Left lung (tissue), 10 donors: ENCODE measurements around the gene EXOSC7. TPM values are rescaled to one million over a fixed set of nuclear protein-coding genes. Genes with fewer than 3 reads are reported as not detected.
A peak's percentile ranks its signal among the peaks of the same experiment; 100 is the strongest.
"Not testable (repeated sequence)": the region's sequence is repeated elsewhere in the genome, so short reads cannot be mapped to it uniquely, and the experiment has no call there.

Experiments used
- ATAC-seq: fragments of 200-7000 bp; cut with Tn5 transposase; one replicate; pipeline ENCODE4 v1.9.1; 2020; ENCODE audit warnings: moderate library complexity
- DNase-seq, 4 donors: peaks; one replicate each; pipeline ENCODE4 v3.0.0-alpha.2; 2013 to 2020
- H3K27ac ChIP-seq, 2 donors: fragments of 200-600 bp; sonication (generic) in 1 of 2; one replicate each; pipeline versions ENCODE4 v1.5.0 to v1.8.0; 2020 to 2021
- H3K27me3 ChIP-seq, 2 donors: fragments of 200-600 bp; sonication (generic) in 1 of 2; one replicate each; pipeline versions ENCODE4 v1.5.0 to v1.8.0; 2020 to 2021
- H3K36me3 ChIP-seq, 2 donors: fragments of 200-600 bp; sonication (generic) in 1 of 2; one replicate each; pipeline versions ENCODE4 v1.5.0 to v1.8.0; 2020 to 2021
- H3K4me1 ChIP-seq, 2 donors: fragments of 200-600 bp; one replicate each; pipeline ENCODE4 v1.8.0; 2021
- H3K4me3 ChIP-seq, 2 donors: fragments of 200-600 bp; sonication (generic) in 1 of 2; one replicate each; pipeline versions ENCODE4 v1.5.0 to v1.8.0; 2020 to 2021; ENCODE audit warnings: mild to moderate bottlenecking in 1 of 2
- H3K9me3 ChIP-seq, 2 donors: fragments of 200-600 bp; sonication (generic) in 1 of 2; one replicate each; pipeline versions ENCODE4 v1.5.0 to v1.8.0; 2020 to 2021
- CTCF ChIP-seq, 2 donors: fragments of 200-600 bp; sonication (generic) in 1 of 2; IDR thresholded peaks; one replicate each; pipeline versions ENCODE4 v1.5.0 to v1.8.0; 2021; ENCODE audit warnings: antibody characterized with exemption in 2 of 2
- intact Hi-C, 2 donors: fragments of 100-400 bp; cut with DNase I; formaldehyde crosslinking; loops; one replicate each; pipeline versions ENCODE4 v1.11.2 to v1.14.2; 2022
- polyA plus RNA-seq, 6 donors: library from polyadenylated mRNA; unstranded; fragments of 120-200 nt; gene quantifications; one replicate each; pipeline ENCODE4 v1.2.1, GENCODE V29; 2013; ENCODE audit not compliant: insufficient read length in 6 of 6
- total RNA-seq, 2 donors: library from RNA; stranded (reverse); fragmentation: NEBNext Ultra II Directional; extraction: Animal tissue kit (Norgen Biotek cat#: 25700); gene quantifications; one replicate each; pipeline ENCODE4 v1.2.1, GENCODE V29; 2021
- donor health status: DM: no; HTN: yes; CAD: no.
- donor health status: DM: no; HTN: no; CAD: no.

Gene EXOSC7
- total and polyA plus RNA-seq, 8 donors, result 33.2 to 76.2 (median 61.3) TPM

- TF ChIP-seq CTCF (IDR thresholded peaks at IDR 0.05), result no peak
- no peaks in the 10 kb centered on the region for H3K9me3 ChIP-seq
- H3K4me3 ChIP-seq, result no peak overlapping the region
- no peak overlapping the region for H3K27ac ChIP-seq
- DNase-seq (no peak), ATAC-seq (no peak)
- intact Hi-C loops, result no loop called here
- peaks cover 8 to 54% of the 10 kb centered on the region in 2 donors for H3K4me1 ChIP-seq
- no peaks in the 10 kb centered on the region for H3K36me3 ChIP-seq
- no peaks in the 10 kb centered on the region for H3K27me3 ChIP-seq
Measured at GRCh38 chr3:44982817-44983216, 6.8 kb downstream of the EXOSC7 start.

- intact Hi-C loops, result no loop called here
- H3K4me3 ChIP-seq, result no peak overlapping the region
- ATAC-seq, result peak; percentile 57
- H3K9me3 ChIP-seq, result no peaks in the 10 kb centered on the region
- no peaks in the 10 kb centered on the region for H3K36me3 ChIP-seq
- H3K27me3 ChIP-seq, result no peaks in the 10 kb centered on the region
- peaks cover 8 to 52% of the 10 kb centered on the region in 2 donors for H3K4me1 ChIP-seq
- TF ChIP-seq CTCF (IDR thresholded peaks at IDR 0.05), result no peak
- no peak for DNase-seq
- peak overlapping the region; percentile 19 to 21 for H3K27ac ChIP-seq
Measured at GRCh38 chr3:44983484-44983941, 7.5 kb downstream of the EXOSC7 start.

- no peak for DNase-seq
- peaks cover 8 to 49% of the 10 kb centered on the region in 2 donors for H3K4me1 ChIP-seq
- intact Hi-C loops, result no loop called here
- H3K36me3 ChIP-seq, result peaks cover 0 to 5% of the 10 kb centered on the region in 2 donors
- no peaks in the 10 kb centered on the region for H3K9me3 ChIP-seq
- peak; percentile 29 for ATAC-seq
- peak overlapping the region in 1 of 2 donors; percentile 19 for H3K27ac ChIP-seq
- H3K4me3 ChIP-seq, result no peak overlapping the region
- no peak for TF ChIP-seq CTCF (IDR thresholded peaks at IDR 0.05)
- H3K27me3 ChIP-seq, result no peaks in the 10 kb centered on the region
Measured at GRCh38 chr3:44984335-44984734, 8.3 kb downstream of the EXOSC7 start.

- H3K27me3 ChIP-seq, H3K27ac ChIP-seq, H3K4me3 ChIP-seq, DNase-seq, intact Hi-C loops, ATAC-seq, H3K9me3 ChIP-seq: not testable (repeated sequence)
- Histone ChIP-seq H3K36me3 (peaks cover 0 to 19% of the 10 kb centered on the region in 2 donors), H3K4me1 (peaks cover 8 to 44% of the 10 kb centered on the region in 2 donors)
Measured at GRCh38 chr3:44986330-44986729, 10.3 kb downstream of the EXOSC7 start.

GRCh38 chr3:44987332-44987731, 11.3 kb downstream of the EXOSC7 start:
- no peak for TF ChIP-seq CTCF (IDR thresholded peaks at IDR 0.05)
- Histone ChIP-seq H3K27ac (no peak overlapping the region), H3K36me3 (peaks cover 0 to 28% of the 10 kb centered on the region in 2 donors), H3K27me3 (no peaks in the 10 kb centered on the region), H3K9me3 (no peaks in the 10 kb centered on the region), H3K4me3 (no peak overlapping the region), H3K4me1 (peaks cover 8 to 34% of the 10 kb centered on the region in 2 donors)
- intact Hi-C loops, result no loop called here
- ATAC-seq (no peak), DNase-seq (no peak)

GRCh38 chr3:44988073-44988472, 12.0 kb downstream of the EXOSC7 start:
- Histone ChIP-seq H3K4me3 (no peak overlapping the region), H3K27me3 (no peaks in the 10 kb centered on the region), H3K36me3 (peaks cover 0 to 28% of the 10 kb centered on the region in 2 donors), H3K9me3 (no peaks in the 10 kb centered on the region), H3K4me1 (peaks cover 6 to 30% of the 10 kb centered on the region in 2 donors), H3K27ac (no peak overlapping the region)
- intact Hi-C loops, result no loop called here
- peak; percentile 24 to 46 for TF ChIP-seq CTCF (IDR thresholded peaks at IDR 0.05)
- DNase-seq (no peak), ATAC-seq (no peak)
